Measurements from ENCODE around the gene CREB1.

- TF ChIP-seq CTCF (IDR thresholded peaks at IDR 0.05) (no peak), POLR2A (IDR thresholded peaks at IDR 0.05) (no peak)
Observed at GRCh38 chr2:207531032-207531952, 1.5 kb downstream of the CREB1 start.
